ENCODE data around the gene LRCH1. TPM values are rescaled to one million over a fixed set of nuclear protein-coding genes. Genes with fewer than 3 reads are reported as not detected.

The LRCH1 gene
- total RNA-seq, 4 donors from 2014 or later, result 42.7 to 66.0 (median 53.1) TPM

DNA sequence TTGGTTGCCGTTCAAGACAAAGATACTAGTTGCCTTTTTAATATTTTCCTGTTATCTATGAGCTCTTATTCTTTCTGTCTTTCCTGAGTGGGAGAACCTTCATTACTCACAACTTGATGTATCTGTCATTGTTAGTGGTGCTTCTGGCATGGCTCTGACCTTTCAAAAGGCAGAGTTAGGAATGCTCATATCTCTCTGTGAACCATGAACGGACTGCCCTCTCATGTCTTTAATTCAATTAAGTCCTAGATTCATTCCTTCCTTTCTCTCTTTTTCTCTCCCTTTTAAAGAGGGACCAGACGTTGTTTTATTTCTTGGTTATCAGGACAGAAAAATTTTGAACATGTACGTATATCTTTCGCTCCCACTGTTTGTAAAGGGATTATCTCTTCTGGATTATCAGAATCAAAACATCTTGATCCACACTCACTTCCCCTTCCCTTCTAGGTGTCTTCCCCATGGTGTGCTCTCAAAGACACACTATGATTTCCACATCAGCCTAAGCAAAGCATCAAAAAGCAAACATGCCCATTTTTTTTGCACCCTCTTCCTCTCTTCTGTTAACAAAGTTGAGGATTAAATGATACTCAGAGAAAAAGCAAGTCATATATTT, 90.3 kb downstream of the LRCH1 start:
- WGBS, result 59% methylated on average over 5 of the region's 5 CpGs

GRCh38 chr13:46644816-46645215, 91.8 kb downstream of the LRCH1 start:
- H3K4me1 ChIP-seq, result peaks cover 64 to 97% (median 90%) of the 10 kb centered on the region in 4 donors
- TF ChIP-seq POLR2AphosphoS5 (IDR thresholded peaks at IDR 0.05), result no peak
- TF ChIP-seq EP300 (IDR thresholded peaks at IDR 0.05), result no peak
- TF ChIP-seq POLR2A (IDR thresholded peaks at IDR 0.05; ENCODE audit: low read depth), result no peak
- TF ChIP-seq, protein P1, sequence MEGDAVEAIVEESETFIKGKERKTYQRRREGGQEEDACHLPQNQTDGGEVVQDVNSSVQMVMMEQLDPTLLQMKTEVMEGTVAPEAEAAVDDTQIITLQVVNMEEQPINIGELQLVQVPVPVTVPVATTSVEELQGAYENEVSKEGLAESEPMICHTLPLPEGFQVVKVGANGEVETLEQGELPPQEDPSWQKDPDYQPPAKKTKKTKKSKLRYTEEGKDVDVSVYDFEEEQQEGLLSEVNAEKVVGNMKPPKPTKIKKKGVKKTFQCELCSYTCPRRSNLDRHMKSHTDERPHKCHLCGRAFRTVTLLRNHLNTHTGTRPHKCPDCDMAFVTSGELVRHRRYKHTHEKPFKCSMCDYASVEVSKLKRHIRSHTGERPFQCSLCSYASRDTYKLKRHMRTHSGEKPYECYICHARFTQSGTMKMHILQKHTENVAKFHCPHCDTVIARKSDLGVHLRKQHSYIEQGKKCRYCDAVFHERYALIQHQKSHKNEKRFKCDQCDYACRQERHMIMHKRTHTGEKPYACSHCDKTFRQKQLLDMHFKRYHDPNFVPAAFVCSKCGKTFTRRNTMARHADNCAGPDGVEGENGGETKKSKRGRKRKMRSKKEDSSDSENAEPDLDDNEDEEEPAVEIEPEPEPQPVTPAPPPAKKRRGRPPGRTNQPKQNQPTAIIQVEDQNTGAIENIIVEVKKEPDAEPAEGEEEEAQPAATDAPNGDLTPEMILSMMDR (IDR thresholded peaks at IDR 0.05), result no peak

More for the DNA sequence above, 90.3 kb downstream of the LRCH1 start:
- no peak for DNase-seq (ENCODE audit: extremely low spot score)
- H3K9me3 ChIP-seq, result no peaks in the 10 kb centered on the region
- peak overlapping the region; percentile 63 to 77 (median 66) for H3K27ac ChIP-seq (replicated peaks in 1 of 4)
- TF ChIP-seq POLR2AphosphoS5 (IDR thresholded peaks at IDR 0.05) (no peak), POLR2A (IDR thresholded peaks at IDR 0.05; ENCODE audit: low read depth) (no peak), EP300 (IDR thresholded peaks at IDR 0.05) (no peak)
- TF ChIP-seq, protein P1 (IDR thresholded peaks at IDR 0.05), result no peak
- no peak overlapping the region for H3K4me3 ChIP-seq
- H3K36me3 ChIP-seq, result no peaks in the 10 kb centered on the region
- intact Hi-C loops (cut with DNase I), result no loop called here
- H3K27me3 ChIP-seq, result no peaks in the 10 kb centered on the region
- peaks cover 68 to 98% (median 94%) of the 10 kb centered on the region in 4 donors for H3K4me1 ChIP-seq

GRCh38 chr13:46647512-46648065, 94.6 kb downstream of the LRCH1 start:
- Histone ChIP-seq H3K27me3 (no peaks in the 10 kb centered on the region), H3K36me3 (no peaks in the 10 kb centered on the region), H3K27ac (replicated peaks in 1 of 4) (no peak overlapping the region), H3K4me1 (peaks cover 41 to 72% (median 65%) of the 10 kb centered on the region in 4 donors), H3K9me3 (no peaks in the 10 kb centered on the region), H3K4me3 (no peak overlapping the region)
- DNase-seq (ENCODE audit: extremely low spot score), result no peak
- TF ChIP-seq POLR2AphosphoS5 (IDR thresholded peaks at IDR 0.05) (no peak), POLR2A (IDR thresholded peaks at IDR 0.05; ENCODE audit: low read depth) (no peak), EP300 (IDR thresholded peaks at IDR 0.05) (no peak)
- TF ChIP-seq, protein P1 (IDR thresholded peaks at IDR 0.05), result no peak
- 82% methylated on average over 7 of the region's 7 CpGs for WGBS
- intact Hi-C loops (cut with DNase I), result no loop called here

More at GRCh38 chr13:46644816-46645215, 91.8 kb downstream of the LRCH1 start:
- Histone ChIP-seq H3K27ac (replicated peaks in 1 of 4) (peak overlapping the region in 3 of 4 donors; percentile 38 to 67 (median 63)), H3K9me3 (no peaks in the 10 kb centered on the region), H3K36me3 (no peaks in the 10 kb centered on the region), H3K27me3 (no peaks in the 10 kb centered on the region), H3K4me3 (no peak overlapping the region)
- no peak for DNase-seq (ENCODE audit: extremely low spot score)
- intact Hi-C loops (cut with DNase I), result no loop called here

DNA sequence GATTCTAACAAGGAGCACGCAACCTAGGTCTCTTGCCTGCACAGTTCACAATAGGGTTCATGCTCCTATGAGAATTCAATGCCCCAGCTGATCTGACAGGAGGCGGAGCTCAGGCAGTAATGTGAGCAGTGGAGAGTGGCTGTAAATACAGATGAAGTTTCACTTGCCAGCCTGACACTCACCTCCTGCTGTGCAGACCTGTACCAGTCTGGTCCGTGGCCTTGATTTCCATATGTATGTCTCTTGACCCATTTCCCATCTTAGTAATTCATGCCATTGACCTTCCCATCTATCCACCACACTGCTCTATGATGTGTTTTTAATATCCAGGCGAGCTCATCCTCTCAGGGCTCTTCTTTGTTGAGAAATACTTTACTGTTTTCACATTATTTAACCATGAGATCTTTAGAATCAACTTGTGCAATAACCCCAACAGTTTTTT, 95.2 kb downstream of the LRCH1 start:
- intact Hi-C loops (cut with DNase I), result no loop called here
- no peaks in the 10 kb centered on the region for H3K27me3 ChIP-seq
- TF ChIP-seq, protein P1 (IDR thresholded peaks at IDR 0.05), result no peak
- TF ChIP-seq POLR2A (IDR thresholded peaks at IDR 0.05; ENCODE audit: low read depth) (no peak), POLR2AphosphoS5 (IDR thresholded peaks at IDR 0.05) (no peak), EP300 (IDR thresholded peaks at IDR 0.05) (no peak)
- peaks cover 35 to 66% (median 59%) of the 10 kb centered on the region in 4 donors for H3K4me1 ChIP-seq
- DNase-seq (ENCODE audit: extremely low spot score), result no peak
- H3K36me3 ChIP-seq, result no peaks in the 10 kb centered on the region
- no peaks in the 10 kb centered on the region for H3K9me3 ChIP-seq
- no peak overlapping the region for H3K4me3 ChIP-seq
- no peak overlapping the region for H3K27ac ChIP-seq (replicated peaks in 1 of 4)
- WGBS, result 81% methylated on average over 4 of the region's 4 CpGs

All from esophagus muscularis mucosa (tissue), 4 donors.